SK-N-SH (cell line): ENCODE results near the gene WT1.

Experiments
- CHD2 ChIP-seq: fragments of 150-350 bp; IDR thresholded peaks from 2 replicates; pipeline ENCODE4 v1.6.1; 2018; ENCODE audit warnings: low read length; ENCODE audit not compliant: partially characterized antibody
- CTCF ChIP-seq: fragments of 200-600 bp; sonication (generic); IDR thresholded peaks from 2 replicates; pipeline ENCODE4 v1.6.1; 2017; ENCODE audit warnings: antibody characterized with exemption, mild to moderate bottlenecking, moderate library complexity
- JUND ChIP-seq: IDR thresholded peaks from 2 replicates; pipeline ENCODE4 v1.4.0; 2012
- TEAD4 ChIP-seq: IDR thresholded peaks from 2 replicates; pipeline ENCODE4 v1.4.0; 2012; ENCODE audit warnings: mild to moderate bottlenecking, borderline replicate concordance; ENCODE audit not compliant: insufficient read depth

DNA sequence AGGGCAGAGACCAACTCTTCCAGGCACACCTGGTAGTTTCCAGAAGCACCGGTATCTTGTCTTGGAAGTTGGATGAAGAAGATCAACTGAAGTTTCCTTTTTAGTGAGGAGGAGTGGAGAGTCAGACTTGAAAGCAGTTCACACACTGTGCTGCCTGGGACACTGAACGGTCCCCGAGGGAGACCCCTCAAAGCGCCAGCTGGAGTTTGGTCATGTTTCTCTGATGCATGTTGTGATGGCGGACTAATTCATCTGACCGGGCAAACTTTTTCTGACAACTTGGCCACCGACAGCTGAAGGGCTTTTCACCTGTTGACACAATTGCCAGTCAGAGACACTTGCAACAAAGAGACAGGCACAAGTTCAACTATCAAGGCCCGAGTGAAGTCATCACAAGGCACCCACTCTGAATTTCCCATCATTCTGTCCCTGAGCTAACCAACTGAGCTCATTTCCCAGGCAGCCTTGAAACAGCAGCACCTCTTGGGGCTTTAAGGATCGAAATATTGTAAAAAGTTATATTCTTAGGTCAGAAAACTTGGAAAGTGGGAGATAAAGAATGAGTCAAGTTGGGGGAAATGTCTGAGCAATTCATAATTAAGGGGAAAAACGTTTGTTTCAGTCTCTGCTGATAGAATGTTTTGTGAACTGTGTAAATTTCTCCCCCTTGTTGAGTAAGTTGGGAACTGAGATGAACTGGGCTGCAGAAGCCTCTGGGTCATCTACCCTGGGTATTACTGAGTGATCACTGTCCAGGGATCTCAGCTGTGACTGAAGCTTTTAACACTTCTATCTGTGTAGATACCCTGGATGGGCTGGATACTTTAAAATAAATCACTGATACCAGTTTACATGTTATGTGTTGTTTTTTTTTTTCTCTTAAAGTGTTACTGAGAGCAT lies 46.2 kb downstream of the WT1 start:
- TF ChIP-seq TEAD4 (no peak), JUND (no peak), CTCF (no peak), CHD2 (no peak)
